ENCODE measurements around the gene SSBP2.

- no peak for TF ChIP-seq CTCF (IDR thresholded peaks at IDR 0.05)
- TF ChIP-seq POLR2A (IDR thresholded peaks at IDR 0.05): no peak
Measured at GRCh38 chr5:81751836-81752643, 1.1 kb upstream of the SSBP2 start.
